IMR-90 (cell line): Measurements from ENCODE around the gene SETD9. TPM values are rescaled to one million over a fixed set of nuclear protein-coding genes. Genes with fewer than 3 reads are reported as not detected.

ENCODE experiments used
- ATAC-seq: fragments of 200-7000 bp; cut with Tn5 transposase; 2 replicates; pipeline ENCODE4 v1.9.1; 2020; ENCODE audit warnings: low read depth, mild to moderate bottlenecking, moderate library complexity
- BruUV-seq: library from RNA; stranded (reverse); fragments of 400-500 nt; replicated peaks from 2 replicates; lab custom pipeline; 2021; lab: Mats Ljungman, UMichigan
- CTCF ChIA-PET: fragments of 300-600 bp; formaldehyde crosslinking; extraction: SDS; loops from one replicate; lab custom pipeline; 2021; ENCODE audit warnings: antibody characterized with exemption; lab: Yijun Ruan, JAX
- POLR2A ChIA-PET: fragments of 300-600 bp; sonication (Branson Sonifier 250); formaldehyde crosslinking; loops from one replicate; lab custom pipeline; 2022; ENCODE audit warnings: antibody characterized with exemption; ENCODE audit not compliant: unreplicated experiment; lab: Charles Lee
- DNase-seq: peaks from one replicate; pipeline ENCODE4 v3.0.0; 2013
- H2AFZ ChIP-seq: replicated peaks from 2 replicates; pipeline ENCODE3; 2013; ENCODE audit warnings: low read length, mild to moderate bottlenecking; ENCODE audit not compliant: poor library complexity
- H2AK5ac ChIP-seq: 2 replicates; pipeline ENCODE4 v1.6.1; 2013; ENCODE audit warnings: low read depth, low read length, inconsistent platforms
- H2AK9ac ChIP-seq: replicated peaks from 2 replicates; pipeline ENCODE3; 2013; ENCODE audit warnings: mild to moderate bottlenecking, low read depth, low read length, moderate library complexity; ENCODE audit not compliant: poor library complexity
- H2BK120ac ChIP-seq: 2 replicates; pipeline ENCODE4 v1.6.1; 2013; ENCODE audit warnings: low read depth, low read length, inconsistent platforms
- H2BK15ac ChIP-seq: 3 replicates; pipeline ENCODE4 v1.6.1; 2013; ENCODE audit warnings: low read depth, low read length, inconsistent platforms
- H2BK20ac ChIP-seq: 2 replicates; pipeline ENCODE4 v1.6.1; 2013; ENCODE audit warnings: low read depth, mild to moderate bottlenecking, inconsistent platforms, low read length, moderate library complexity
- H2BK5ac ChIP-seq: 2 replicates; pipeline ENCODE4 v1.6.1; 2013; ENCODE audit warnings: mild to moderate bottlenecking, low read depth, low read length, inconsistent platforms; ENCODE audit not compliant: poor library complexity, severe bottlenecking
- H3K14ac ChIP-seq: replicated peaks from 2 replicates; pipeline ENCODE4 v1.6.1; 2013; ENCODE audit warnings: low read depth, low read length, inconsistent platforms
- H3K18ac ChIP-seq: 2 replicates; pipeline ENCODE4 v1.6.1; 2013; ENCODE audit warnings: low read depth, low read length, control low read depth
- H3K23ac ChIP-seq: 2 replicates; pipeline ENCODE4 v1.6.1; 2013; ENCODE audit warnings: low read depth, low read length, inconsistent platforms
- H3K27ac ChIP-seq: 2 replicates; pipeline ENCODE4 v1.5.1; 2013; ENCODE audit warnings: mild to moderate bottlenecking, control low read depth, low read length; ENCODE audit not compliant: insufficient read depth
- H3K27me3 ChIP-seq: 2 replicates; pipeline ENCODE4 v1.6.1; 2013; ENCODE audit warnings: low read length; ENCODE audit not compliant: control insufficient read depth, insufficient read depth
- H3K36me3 ChIP-seq: 2 replicates; pipeline ENCODE4 v1.6.1; 2013; ENCODE audit warnings: low read length, mixed read lengths; ENCODE audit not compliant: control insufficient read depth, insufficient read depth
- H3K4ac ChIP-seq: 2 replicates; pipeline ENCODE4 v1.6.1; 2013; ENCODE audit warnings: low read depth, low read length, inconsistent platforms
- H3K4me1 ChIP-seq: 2 replicates; pipeline ENCODE4 v1.6.1; 2013; ENCODE audit warnings: low read length, mixed read lengths; ENCODE audit not compliant: control insufficient read depth, insufficient read depth
- H3K4me2 ChIP-seq: 2 replicates; pipeline ENCODE4 v1.6.1; 2013; ENCODE audit warnings: low read depth, mild to moderate bottlenecking, control low read depth, low read length, moderate library complexity
- H3K4me3 ChIP-seq: 2 replicates; pipeline ENCODE4 v1.5.1; 2013; ENCODE audit warnings: low read depth, mild to moderate bottlenecking, control low read depth, low read length, moderate library complexity; ENCODE audit not compliant: insufficient read depth
- H3K56ac ChIP-seq: 2 replicates; pipeline ENCODE4 v1.6.1; 2013; ENCODE audit warnings: low read length, inconsistent platforms; ENCODE audit not compliant: insufficient read depth; ENCODE audit errors: extremely low read depth
- H3K79me1 ChIP-seq, 2 experiments: 2 replicates each; pipeline ENCODE4 v1.6.1; 2013; ENCODE audit warnings: low read length in 2 of 2, inconsistent platforms in 1 of 2, low read depth in 1 of 2
- H3K9ac ChIP-seq: 2 replicates; pipeline ENCODE4 v1.6.1; 2013; ENCODE audit warnings: low read depth, low read length, control low read depth
- H3K9me1 ChIP-seq: 2 replicates; pipeline ENCODE4 v1.6.1; 2013; ENCODE audit warnings: low read length, inconsistent platforms; ENCODE audit not compliant: insufficient read depth
- H3K9me3 ChIP-seq: 2 replicates; pipeline ENCODE4 v1.6.1; 2013; ENCODE audit warnings: low read length; ENCODE audit not compliant: control insufficient read depth, insufficient read depth
- H4K20me1 ChIP-seq: 2 replicates; pipeline ENCODE4 v1.6.1; 2013; ENCODE audit warnings: low read length, inconsistent platforms; ENCODE audit not compliant: insufficient read depth
- H4K5ac ChIP-seq: 2 replicates; pipeline ENCODE4 v1.6.1; 2013; ENCODE audit warnings: mild to moderate bottlenecking, low read depth, low read length, control low read depth
- H4K8ac ChIP-seq, 2 experiments: 2 replicates each; pipeline ENCODE4 v1.6.1; 2013; ENCODE audit warnings: low read depth in 2 of 2, low read length in 2 of 2, control low read depth in 1 of 2, inconsistent platforms in 1 of 2
- H4K91ac ChIP-seq: 2 replicates; pipeline ENCODE4 v1.6.1; 2013; ENCODE audit warnings: low read depth, low read length, inconsistent platforms; ENCODE audit not compliant: insufficient read depth
- CEBPB ChIP-seq: IDR thresholded peaks from 2 replicates; pipeline ENCODE4 v1.6.1; 2012; ENCODE audit warnings: low read depth, low read length, improper control_type of control experiment
- CHD1 ChIP-seq: IDR thresholded peaks from 2 replicates; pipeline ENCODE4 v1.6.1; 2012; ENCODE audit warnings: low read depth, low read length, improper control_type of control experiment
- FOS ChIP-seq: fragments of 150-350 bp; IDR thresholded peaks from 2 replicates; pipeline ENCODE4 v1.6.1; 2016; ENCODE audit warnings: low read depth, low read length
- MAZ ChIP-seq: IDR thresholded peaks from 2 replicates; pipeline ENCODE4 v1.6.1; 2012; ENCODE audit warnings: low read depth, mild to moderate bottlenecking, low read length, improper control_type of control experiment, moderate library complexity, borderline replicate concordance
- WGBS, 2 experiments: methylation state at CpG; one replicate each; pipeline versions ENCODE4 v1.1.5 to v1.1.7; 2013; ENCODE audit warnings: missing lambda C conversion rate in 2 of 2; ENCODE audit not compliant: insufficient read length in 1 of 2; ENCODE audit errors: extremely low coverage in 2 of 2; 5-methylcytosine and 5-hydroxymethylcytosine counted together
- dilution Hi-C: fragments of 300-500 bp; cut with HindIII; formaldehyde crosslinking; loops from one replicate; pipeline ENCODE4 v1.14.3; 2018; ENCODE audit warnings: low sequenced_read_pairs; ENCODE audit not compliant: unreplicated experiment
- in situ Hi-C: fragments of 300-500 bp; cut with MboI; formaldehyde crosslinking; loops from 3 replicates; pipeline ENCODE4 v1.14.3; 2019; ENCODE audit warnings: low sequenced_read_pairs, inconsistent platforms, mixed read lengths
- intact Hi-C: fragments of 100-400 bp; cut with micrococcal nuclease; formaldehyde crosslinking; loops from 2 replicates; pipeline ENCODE4 v1.10.0; 2022
- polyA plus RNA-seq, 3 experiments: library from polyadenylated mRNA; depleted of rRNA; stranded (reverse); fragments of >200 nt; gene quantifications; 2 replicates each; pipeline ENCODE4 v1.2.3, GENCODE V29; 2012; ENCODE audit warnings: low replicate concordance in 1 of 3
- total RNA-seq: library from RNA; depleted of rRNA; stranded (reverse); fragments of >200 nt; gene quantifications from 2 replicates; pipeline ENCODE4 v1.2.3, GENCODE V29; 2012

Gene SETD9
- total and polyA plus RNA-seq, 2 of the 4 experiments (the other 2 are of a cell fraction): 3.9 to 8.1 TPM

GRCh38 chr5:56958595-56958994 is 49.2 kb downstream of the SETD9 start:
- Histone ChIP-seq H3K9me3 (no peaks in the 10 kb centered on the region), H2BK5ac (no peak overlapping the region), H3K4me3 (no peak overlapping the region), H3K4me2 (no peak overlapping the region), H4K5ac (no peak overlapping the region), H2BK20ac (no peak overlapping the region), H3K27me3 (peaks cover 43% of the 10 kb centered on the region), H2BK15ac (no peak overlapping the region), H2AK9ac (no peak overlapping the region), H3K18ac (no peak overlapping the region), H2BK120ac (no peak overlapping the region), H3K9ac (no peak overlapping the region), H3K4me1 (no peaks in the 10 kb centered on the region), H3K4ac (no peak overlapping the region), H3K36me3 (no peaks in the 10 kb centered on the region), H4K20me1 (no peaks in the 10 kb centered on the region), H3K56ac (no peak overlapping the region), H2AFZ (no peak overlapping the region), H3K27ac (no peak overlapping the region), H4K8ac (no peak overlapping the region), H3K9me1 (no peaks in the 10 kb centered on the region), H3K23ac (no peak overlapping the region), H4K91ac (no peak overlapping the region), H3K14ac (no peak overlapping the region), H3K79me1 (no peaks in the 10 kb centered on the region), H2AK5ac (no peak overlapping the region)
- no peak for TF ChIP-seq CHD1
- no peak for TF ChIP-seq MAZ
- no peak for TF ChIP-seq CEBPB
- no peak for TF ChIP-seq FOS
- BruUV-seq: no TSS peak
- ChIA-PET CTCF (no interaction called here), POLR2A (no interaction called here)
- intact Hi-C loops: loop anchor here (5.0 kb wide), 1 partner anchor 79 kb away; no protein-coding TSS in a partner anchor
- ATAC-seq (no peak), DNase-seq (no peak)
- dilution Hi-C loops: no loop called here
- in situ Hi-C loops: no loop called here
- no CpG with 5 or more reads among the region's 2 CpGs for WGBS, 2 experiments
